Neural cell (in vitro differentiated cells): Measurements from ENCODE around the gene DBN1. TPM values are rescaled to one million over a fixed set of nuclear protein-coding genes. Genes with fewer than 3 reads are reported as not detected.

ENCODE experiments used
- H2AFZ ChIP-seq: fragments of 200-600, 300-800 bp; sonication (generic), shearing (Covaris generic); 2 replicates; pipeline ENCODE4 v1.6.0; 2014; ENCODE audit warnings: low read depth, mild to moderate bottlenecking, antibody characterized with exemption, low read length, moderate library complexity
- H3F3A ChIP-seq: fragments of 200-600 bp; shearing (Covaris generic); 2 replicates; pipeline ENCODE4 v1.6.1; 2016; ENCODE audit warnings: mild to moderate bottlenecking, moderate library complexity, mixed read lengths, antibody characterized with exemption, low read length; ENCODE audit not compliant: insufficient read depth, poor library complexity, severe bottlenecking
- H3K27ac ChIP-seq: fragments of 200-600, 300-800 bp; sonication (generic), shearing (Covaris generic); 2 replicates; pipeline ENCODE4 v1.5.1; 2014; ENCODE audit warnings: mild to moderate bottlenecking, low read length, moderate library complexity
- H3K27me3 ChIP-seq: fragments of 300-800, 200-600 bp; sonication (generic), shearing (Covaris generic); 2 replicates; pipeline ENCODE4 v1.6.0; 2014; ENCODE audit warnings: mild to moderate bottlenecking, low read depth, low read length, moderate library complexity; ENCODE audit not compliant: insufficient read depth
- H3K36me3 ChIP-seq: fragments of 300-800, 200-600 bp; sonication (generic), shearing (Covaris generic); 2 replicates; pipeline ENCODE4 v1.5.1; 2014; ENCODE audit warnings: mild to moderate bottlenecking, antibody characterized with exemption, low read length, moderate library complexity; ENCODE audit not compliant: insufficient read depth
- H3K4me2 ChIP-seq: fragments of 300-800, 200-600 bp; sonication (generic), shearing (Covaris generic); 2 replicates; pipeline ENCODE4 v1.6.0; 2014; ENCODE audit warnings: mild to moderate bottlenecking, low read length
- H3K4me3 ChIP-seq: fragments of 300-800, 200-600 bp; sonication (generic), shearing (Covaris generic); 2 replicates; pipeline ENCODE4 v1.5.1; 2014; ENCODE audit warnings: mild to moderate bottlenecking, low read length, moderate library complexity
- H3K79me2 ChIP-seq: fragments of 200-600 bp; shearing (Covaris generic); replicated peaks from 2 replicates; pipeline ENCODE4 v1.6.0; 2014; ENCODE audit warnings: mild to moderate bottlenecking, low read length, moderate library complexity; ENCODE audit not compliant: insufficient read depth
- H3K9ac ChIP-seq: fragments of 300-800, 200-600 bp; sonication (generic), shearing (Covaris generic); 2 replicates; pipeline ENCODE4 v1.6.1; 2016; ENCODE audit warnings: mild to moderate bottlenecking, low read length, mixed read lengths
- H3K9me2 ChIP-seq: fragments of 200-600 bp; shearing (Covaris generic); 2 replicates; pipeline ENCODE4 v1.6.1; 2016; ENCODE audit warnings: mild to moderate bottlenecking, low read length, mixed read lengths; ENCODE audit not compliant: insufficient read depth
- H3K9me3 ChIP-seq: fragments of 200-600, 300-800 bp; sonication (generic), shearing (Covaris generic); 2 replicates; pipeline ENCODE4 v1.6.1; 2016; ENCODE audit warnings: mild to moderate bottlenecking, mixed run types, low read length, moderate library complexity, mixed read lengths
- H4K20me1 ChIP-seq: fragments of 200-600 bp; shearing (Covaris generic); 2 replicates; pipeline ENCODE4 v1.6.1; 2016; ENCODE audit warnings: mild to moderate bottlenecking, mixed run types; ENCODE audit not compliant: insufficient read depth
- CTCF ChIP-seq: fragments of 450-650 bp; IDR thresholded peaks from 2 replicates; pipeline ENCODE4 v1.5.1; 2014; ENCODE audit warnings: antibody characterized with exemption, mild to moderate bottlenecking, moderate library complexity; ENCODE audit not compliant: poor library complexity, severe bottlenecking
- EZH2 ChIP-seq: fragments of 200-600, 300-800 bp; shearing (Covaris generic), sonication (generic); IDR thresholded peaks from 2 replicates; pipeline ENCODE4 v1.6.1; 2014; ENCODE audit warnings: antibody characterized with exemption, low read length, borderline replicate concordance, mild to moderate bottlenecking; ENCODE audit not compliant: insufficient read depth, poor library complexity, severe bottlenecking
- MXI1 ChIP-seq: fragments of 450-650 bp; conservative IDR thresholded peaks from 2 replicates; pipeline ENCODE4 v1.6.1; 2014; ENCODE audit warnings: antibody characterized with exemption, mild to moderate bottlenecking; ENCODE audit not compliant: poor library complexity, severe bottlenecking
- RAD21 ChIP-seq: fragments of 450-650 bp; conservative IDR thresholded peaks from 2 replicates; pipeline ENCODE4 v1.6.1; 2014; ENCODE audit warnings: antibody characterized with exemption, mild to moderate bottlenecking, moderate library complexity
- REST ChIP-seq: IDR thresholded peaks from 2 replicates; pipeline ENCODE4 v1.6.1; 2012; ENCODE audit warnings: borderline replicate concordance
- TAF1 ChIP-seq: IDR thresholded peaks from 2 replicates; pipeline ENCODE4 v1.6.1; 2012; ENCODE audit warnings: low read depth
- polyA plus RNA-seq: library from polyadenylated mRNA; depleted of rRNA; stranded (reverse); fragments of >200 nt; gene quantifications from 2 replicates; pipeline ENCODE4 v1.2.3, GENCODE V29; 2014

The DBN1 gene
- polyA plus RNA-seq, 1 donor from 2014 or later, result 319 TPM

GRCh38 chr5:177514541-177514940 is 41.1 kb upstream of the DBN1 start:
- Histone ChIP-seq H2AFZ (no peak overlapping the region), H3K27ac (no peak overlapping the region), H3F3A (no peaks in the 10 kb centered on the region), H3K4me2 (no peak overlapping the region), H3K9me3 (no peaks in the 10 kb centered on the region), H3K4me3 (no peak overlapping the region), H4K20me1 (no peaks in the 10 kb centered on the region), H3K9me2 (no peaks in the 10 kb centered on the region), H3K27me3 (no peaks in the 10 kb centered on the region), H3K79me2 (peaks cover 11% of the 10 kb centered on the region), H3K9ac (no peak overlapping the region), H3K36me3 (peaks cover 4% of the 10 kb centered on the region)
- TF ChIP-seq MXI1, result no peak
- no peak for TF ChIP-seq REST
- no peak for TF ChIP-seq CTCF
- no peak for TF ChIP-seq RAD21
- TF ChIP-seq EZH2, result no peak

GRCh38 chr5:177513500-177513899 is 40.1 kb upstream of the DBN1 start:
- H3K36me3 ChIP-seq, result peaks cover 4% of the 10 kb centered on the region
- no peak overlapping the region for H3K4me3 ChIP-seq

More at GRCh38 chr5:177513500-177513899, 40.1 kb upstream of the DBN1 start:
- no peaks in the 10 kb centered on the region for H3F3A ChIP-seq
- no peaks in the 10 kb centered on the region for H3K9me3 ChIP-seq
- no peak overlapping the region for H3K9ac ChIP-seq
- H3K9me2 ChIP-seq, result no peaks in the 10 kb centered on the region
- H4K20me1 ChIP-seq, result no peaks in the 10 kb centered on the region
- peaks cover 11% of the 10 kb centered on the region for H3K79me2 ChIP-seq
- no peak overlapping the region for H3K4me2 ChIP-seq
- no peak overlapping the region for H3K27ac ChIP-seq
- no peak overlapping the region for H2AFZ ChIP-seq
- TF ChIP-seq TAF1 (no peak), REST (no peak)
- H3K27me3 ChIP-seq, result no peaks in the 10 kb centered on the region
